GM18499 (cell line): ENCODE measurements around the gene ANKUB1.

ENCODE experiments used
- ATAC-seq: cut with Tn5 transposase; IDR thresholded peaks from one replicate; pipeline ENCODE4 v1.9.1; 2021; ENCODE audit warnings: moderate number of reproducible peaks; ENCODE audit not compliant: insufficient read depth, unreplicated experiment

The ANKUB1 gene

GRCh38 chr3:149715247-149715646 lies 77.1 kb downstream of the ANKUB1 start:
- no peak for ATAC-seq

- no peak for ATAC-seq
These were observed 78.4 kb downstream of the ANKUB1 start for GRCh38 chr3:149713730-149714654.
